Skeletal muscle tissue (tissue), 4 donors: ENCODE data around the gene PTPRM. TPM values are rescaled to one million over a fixed set of nuclear protein-coding genes. Genes with fewer than 3 reads are reported as not detected.

Experiments used
- H3K27ac ChIP-seq: one replicate; pipeline ENCODE4 v1.7.0; 2013; ENCODE audit warnings: mild to moderate bottlenecking, low read depth, low read length, inconsistent platforms
- H3K27me3 ChIP-seq, 3 donors: one replicate each; pipeline ENCODE4 v1.7.0; 2013; ENCODE audit warnings: low read length in 3 of 3; ENCODE audit not compliant: control insufficient read depth in 3 of 3, insufficient read depth in 3 of 3
- H3K36me3 ChIP-seq, 3 donors: one replicate each; pipeline ENCODE4 v1.7.0; 2013; ENCODE audit warnings: low read length in 3 of 3; ENCODE audit not compliant: control insufficient read depth in 3 of 3, insufficient read depth in 3 of 3
- H3K4me1 ChIP-seq, 3 donors: one replicate each; pipeline ENCODE4 v1.7.0; 2013; ENCODE audit warnings: low read length in 3 of 3, mild to moderate bottlenecking in 3 of 3; ENCODE audit not compliant: control insufficient read depth in 3 of 3, insufficient read depth in 3 of 3
- H3K4me3 ChIP-seq, 3 donors: one replicate each; pipeline ENCODE4 v1.7.0; 2013; ENCODE audit warnings: low read length in 3 of 3
- H3K9ac ChIP-seq, 3 donors: one replicate each; pipeline ENCODE4 v1.7.0; 2013; ENCODE audit warnings: low read length in 3 of 3, mild to moderate bottlenecking in 3 of 3, moderate library complexity in 2 of 3, low read depth in 1 of 3
- H3K9me3 ChIP-seq, 3 donors: one replicate each; pipeline ENCODE4 v1.7.0; 2013; ENCODE audit warnings: low read length in 3 of 3; ENCODE audit not compliant: control insufficient read depth in 3 of 3
- total RNA-seq: library from RNA; depleted of rRNA; stranded (reverse); fragments of >200 nt; gene quantifications from one replicate; pipeline ENCODE4 v1.2.3, GENCODE V29; 2014
- donor health status: Osteomylitis.

PTPRM gene
- total RNA-seq, 1 donor from 2014 or later, result 68.9 TPM

GRCh38 chr18:8116341-8117005 lies 549.4 kb downstream of the PTPRM start:
- Histone ChIP-seq H3K4me1 (no peaks in the 10 kb centered on the region), H3K4me3 (no peak overlapping the region), H3K36me3 (no peaks in the 10 kb centered on the region), H3K27ac (no peak overlapping the region), H3K9ac (no peak overlapping the region), H3K9me3 (no peaks in the 10 kb centered on the region), H3K27me3 (no peaks in the 10 kb centered on the region)

GRCh38 chr18:8117006-8117371 lies 549.9 kb downstream of the PTPRM start:
- no peak overlapping the region for H3K4me3 ChIP-seq
- H3K36me3 ChIP-seq, result no peaks in the 10 kb centered on the region
- H3K9me3 ChIP-seq, result no peaks in the 10 kb centered on the region
- no peaks in the 10 kb centered on the region for H3K4me1 ChIP-seq
- H3K27me3 ChIP-seq, result no peaks in the 10 kb centered on the region
- no peak overlapping the region for H3K27ac ChIP-seq
- H3K9ac ChIP-seq, result no peak overlapping the region

GRCh38 chr18:8121101-8121500 lies 554.0 kb downstream of the PTPRM start:
- Histone ChIP-seq H3K9me3 (no peaks in the 10 kb centered on the region), H3K4me1 (no peaks in the 10 kb centered on the region), H3K9ac (no peak overlapping the region), H3K36me3 (no peaks in the 10 kb centered on the region), H3K4me3 (no peak overlapping the region), H3K27ac (no peak overlapping the region), H3K27me3 (no peaks in the 10 kb centered on the region)

- Histone ChIP-seq H3K27ac (no peak overlapping the region), H3K27me3 (no peaks in the 10 kb centered on the region), H3K9me3 (no peaks in the 10 kb centered on the region), H3K36me3 (no peaks in the 10 kb centered on the region), H3K9ac (no peak overlapping the region), H3K4me1 (no peaks in the 10 kb centered on the region), H3K4me3 (no peak overlapping the region)
These were observed 554.9 kb downstream of the PTPRM start for GRCh38 chr18:8121942-8122480.

- Histone ChIP-seq H3K36me3 (no peaks in the 10 kb centered on the region), H3K27me3 (no peaks in the 10 kb centered on the region), H3K9me3 (no peaks in the 10 kb centered on the region), H3K27ac (no peak overlapping the region), H3K9ac (no peak overlapping the region), H3K4me3 (no peak overlapping the region), H3K4me1 (no peaks in the 10 kb centered on the region)
These were observed 557.4 kb downstream of the PTPRM start for GRCh38 chr18:8124232-8125146.

GRCh38 chr18:8130096-8130495 lies 563.0 kb downstream of the PTPRM start:
- no peaks in the 10 kb centered on the region for H3K36me3 ChIP-seq
- no peak overlapping the region for H3K4me3 ChIP-seq
- H3K4me1 ChIP-seq, result no peaks in the 10 kb centered on the region
- no peaks in the 10 kb centered on the region for H3K9me3 ChIP-seq
- no peak overlapping the region for H3K9ac ChIP-seq
- H3K27ac ChIP-seq, result no peak overlapping the region
- no peaks in the 10 kb centered on the region for H3K27me3 ChIP-seq

- Histone ChIP-seq H3K9ac (no peak overlapping the region), H3K27ac (no peak overlapping the region), H3K4me1 (no peaks in the 10 kb centered on the region), H3K27me3 (no peaks in the 10 kb centered on the region), H3K36me3 (no peaks in the 10 kb centered on the region), H3K9me3 (no peaks in the 10 kb centered on the region), H3K4me3 (no peak overlapping the region)
These were observed 565.9 kb downstream of the PTPRM start for GRCh38 chr18:8133032-8133431.

- no peak overlapping the region for H3K9ac ChIP-seq
- no peak overlapping the region for H3K27ac ChIP-seq
- no peaks in the 10 kb centered on the region for H3K9me3 ChIP-seq
- H3K27me3 ChIP-seq, result no peaks in the 10 kb centered on the region
- no peaks in the 10 kb centered on the region for H3K36me3 ChIP-seq
- no peak overlapping the region for H3K4me3 ChIP-seq
- H3K4me1 ChIP-seq, result peaks cover 0 to 4% (median under 1%) of the 10 kb centered on the region in 3 donors
These were observed 566.8 kb downstream of the PTPRM start for GRCh38 chr18:8133888-8134287.

GRCh38 chr18:8139127-8139527 lies 572.0 kb downstream of the PTPRM start:
- Histone ChIP-seq H3K4me1 (peaks cover 22 to 26% (median 23%) of the 10 kb centered on the region in 3 donors), H3K9me3 (no peaks in the 10 kb centered on the region)

GRCh38 chr18:8139891-8140406 lies 572.8 kb downstream of the PTPRM start:
- no peaks in the 10 kb centered on the region for H3K27me3 ChIP-seq
- H3K9me3 ChIP-seq, result no peaks in the 10 kb centered on the region
- H3K4me3 ChIP-seq, result no peak overlapping the region
- H3K9ac ChIP-seq, result no peak overlapping the region
- peak overlapping the region; percentile 19 for H3K27ac ChIP-seq
- H3K4me1 ChIP-seq, result peaks cover 22 to 26% (median 23%) of the 10 kb centered on the region in 3 donors
- no peaks in the 10 kb centered on the region for H3K36me3 ChIP-seq

More at GRCh38 chr18:8139127-8139527, 572.0 kb downstream of the PTPRM start:
- H3K27me3 ChIP-seq, result no peaks in the 10 kb centered on the region
- peak overlapping the region; percentile 19 for H3K27ac ChIP-seq
- no peaks in the 10 kb centered on the region for H3K36me3 ChIP-seq
- no peak overlapping the region for H3K9ac ChIP-seq
- no peak overlapping the region for H3K4me3 ChIP-seq
